ENCODE results near the gene P2RY11.
A peak's percentile ranks its signal among the peaks of the same experiment; 100 is the strongest.

Gene P2RY11, protein sequence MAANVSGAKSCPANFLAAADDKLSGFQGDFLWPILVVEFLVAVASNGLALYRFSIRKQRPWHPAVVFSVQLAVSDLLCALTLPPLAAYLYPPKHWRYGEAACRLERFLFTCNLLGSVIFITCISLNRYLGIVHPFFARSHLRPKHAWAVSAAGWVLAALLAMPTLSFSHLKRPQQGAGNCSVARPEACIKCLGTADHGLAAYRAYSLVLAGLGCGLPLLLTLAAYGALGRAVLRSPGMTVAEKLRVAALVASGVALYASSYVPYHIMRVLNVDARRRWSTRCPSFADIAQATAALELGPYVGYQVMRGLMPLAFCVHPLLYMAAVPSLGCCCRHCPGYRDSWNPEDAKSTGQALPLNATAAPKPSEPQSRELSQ
- total RNA-seq: 10.9 to 12.2 reads per million in 2 donors

DNA sequence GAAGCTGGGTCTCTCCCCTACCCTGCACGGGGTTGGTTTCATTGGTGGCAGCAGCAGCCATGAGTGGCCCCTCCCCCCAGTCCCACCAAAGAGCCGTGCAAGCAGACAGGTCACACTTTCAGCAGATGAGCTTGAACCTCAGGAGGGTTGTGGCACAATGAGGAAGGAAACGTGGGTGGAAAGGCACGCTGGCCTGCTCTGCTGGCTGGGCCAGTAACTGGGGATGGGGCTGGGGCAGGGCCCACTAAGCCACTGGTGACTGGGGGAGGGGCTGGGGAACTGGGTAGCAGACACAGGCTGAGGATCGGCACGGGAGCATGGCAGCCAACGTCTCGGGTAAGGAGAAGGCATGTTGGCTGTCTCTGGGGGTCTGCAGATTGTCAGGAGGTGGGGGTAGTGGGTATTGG, at the start of gene P2RY11:
P2RY11 (plus strand) TSS at position 289 of the 407 bp plus-strand sequence; CDS start at position 318, 29 bp downstream.
- no peak for DNase-seq

DNA sequence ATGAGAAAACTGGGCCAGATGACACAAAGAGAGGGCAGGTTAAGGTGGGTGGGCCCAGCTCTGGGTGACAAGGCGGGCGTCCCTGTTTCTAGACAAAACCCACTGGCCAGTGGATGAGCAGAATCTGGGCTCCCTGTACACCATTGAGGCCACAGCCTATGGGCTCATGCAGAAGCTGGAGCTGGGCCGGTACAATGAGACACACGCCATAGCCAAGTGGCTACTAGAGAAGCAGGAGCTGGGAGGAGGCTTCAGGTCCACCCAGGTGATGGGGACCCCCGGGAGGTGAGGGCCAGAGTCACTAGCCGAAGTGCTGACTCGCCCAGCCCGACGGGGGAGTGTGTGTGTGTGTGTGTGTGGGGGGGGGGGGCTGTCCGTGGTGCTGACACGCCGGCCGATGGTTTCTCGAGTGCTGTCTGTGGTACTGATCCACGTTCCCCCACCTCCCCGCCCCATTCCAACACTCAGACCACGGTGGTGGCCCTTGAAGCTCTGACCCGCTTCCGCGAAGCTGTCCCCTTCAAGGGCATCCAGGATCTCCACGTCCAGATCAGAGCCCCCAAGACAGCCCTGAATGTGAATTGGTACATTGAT, 49.7 kb upstream of the P2RY11 start:
- no peak for DNase-seq

DNA sequence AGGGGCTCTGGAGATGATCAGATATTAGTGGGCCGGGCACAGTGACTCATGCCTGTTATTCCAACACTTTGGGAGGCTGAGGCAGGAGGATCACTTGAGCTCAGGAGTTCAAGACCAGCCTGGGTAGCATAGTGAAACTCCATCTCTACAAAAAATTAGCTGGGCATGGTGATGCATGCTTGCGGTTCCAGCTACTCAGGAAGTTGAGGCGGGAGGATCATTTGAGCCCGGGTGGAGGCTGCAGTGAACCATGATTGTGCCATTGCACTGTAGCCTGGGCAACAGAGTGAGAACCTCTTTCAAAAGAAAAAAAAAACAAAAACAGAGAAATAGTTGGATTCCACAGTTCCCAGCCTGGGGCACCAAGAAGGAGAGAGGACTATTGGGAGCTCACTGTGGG, 43.3 kb upstream of the P2RY11 start:
- DNase-seq: no peak

DNA sequence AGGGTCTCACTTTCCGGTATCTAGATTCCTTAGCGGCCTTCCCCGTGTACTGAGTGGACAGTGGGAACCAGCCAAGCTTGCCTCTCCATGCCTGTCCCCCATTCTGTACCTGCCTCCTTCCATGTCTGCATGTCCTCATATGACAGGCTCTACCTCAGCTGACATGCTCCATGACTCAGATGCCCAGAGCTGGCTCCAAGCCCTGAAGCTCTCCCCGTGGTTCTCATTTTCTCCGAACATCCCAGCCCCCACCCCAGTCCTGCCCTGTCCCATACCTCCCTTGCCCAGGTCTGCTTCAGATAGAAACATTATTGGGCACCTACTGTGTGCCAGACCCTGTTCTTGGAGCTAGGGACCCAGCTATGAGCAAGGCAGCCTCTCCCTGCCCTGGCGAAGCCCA, 42.4 kb upstream of the P2RY11 start:
- no peak for DNase-seq

DNA sequence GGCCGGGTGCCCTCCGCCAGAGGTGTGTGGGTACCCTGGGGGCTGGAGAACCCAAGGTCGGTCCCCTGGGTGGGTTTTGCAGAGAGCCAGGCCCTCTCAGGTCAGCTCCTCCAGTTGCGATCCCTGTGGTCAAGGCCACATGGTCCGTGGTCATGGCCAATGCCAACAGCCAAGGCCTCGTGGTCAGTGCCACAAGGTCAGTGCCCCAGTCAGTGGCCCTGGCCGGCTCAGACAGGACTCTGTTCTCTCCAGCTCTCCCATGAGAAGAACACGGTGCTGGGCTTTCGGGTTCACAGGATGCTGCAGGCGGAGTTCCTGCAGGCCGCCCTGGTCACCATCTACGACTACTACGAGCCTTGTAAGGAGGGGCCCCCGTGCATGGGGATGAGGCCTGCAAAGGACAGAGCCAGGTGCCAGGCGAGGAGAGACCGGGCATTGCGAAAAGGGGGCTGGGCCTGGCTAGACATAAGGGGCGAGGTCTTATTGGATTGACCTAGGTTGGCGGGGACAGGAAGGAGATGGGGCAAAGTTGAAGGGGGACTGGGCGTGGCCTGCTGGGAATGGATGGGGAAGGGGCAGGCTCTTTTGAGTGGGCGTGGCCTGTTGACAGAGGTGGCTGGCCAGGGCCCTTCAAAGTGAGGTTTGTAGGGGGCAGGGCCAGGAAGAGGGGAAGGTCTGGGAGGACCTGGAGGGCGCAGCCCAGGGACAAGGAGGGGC, 40.6 kb upstream of the P2RY11 start:
- no peak for DNase-seq

DNA sequence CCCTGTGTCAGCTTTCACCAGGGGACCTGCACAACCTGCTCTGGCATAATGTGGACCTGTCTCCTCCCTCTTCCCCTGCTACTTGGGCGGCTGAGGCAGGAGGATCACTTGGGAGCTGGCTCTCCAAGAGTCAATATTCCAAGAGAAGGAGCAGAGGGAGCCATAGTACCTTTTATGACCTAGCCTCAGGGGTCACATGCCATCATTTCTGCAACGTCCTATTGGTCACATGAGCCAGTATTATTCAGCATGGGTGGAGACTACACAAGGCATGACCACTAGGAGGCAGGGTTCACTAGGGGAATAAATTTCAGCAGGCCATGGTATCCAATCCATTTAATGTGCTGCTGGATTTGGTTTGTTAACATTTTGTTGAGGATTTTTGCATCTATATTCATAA, 37.3 kb upstream of the P2RY11 start:
- DNase-seq: no peak

DNA sequence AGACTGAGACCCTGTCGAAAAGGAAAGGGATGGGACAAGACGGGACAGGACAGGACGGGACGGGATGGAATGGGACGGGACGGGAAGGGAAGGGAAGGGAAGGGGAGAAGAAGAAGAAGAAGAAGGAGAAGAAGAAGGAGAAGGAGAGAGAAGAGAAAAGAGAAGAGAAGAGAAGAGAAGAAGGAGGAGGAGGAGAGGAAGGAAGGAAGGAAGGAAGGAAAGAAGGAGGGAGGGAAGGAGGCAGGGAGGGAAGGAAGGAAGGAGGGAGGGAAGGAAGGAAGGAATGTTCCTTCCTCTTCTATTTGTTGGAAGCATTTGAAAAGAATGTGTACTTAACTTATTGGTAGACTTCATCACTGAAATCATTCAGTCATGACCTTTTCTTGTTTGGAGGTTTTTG, 35.0 kb upstream of the P2RY11 start:
- DNase-seq: no peak

DNA sequence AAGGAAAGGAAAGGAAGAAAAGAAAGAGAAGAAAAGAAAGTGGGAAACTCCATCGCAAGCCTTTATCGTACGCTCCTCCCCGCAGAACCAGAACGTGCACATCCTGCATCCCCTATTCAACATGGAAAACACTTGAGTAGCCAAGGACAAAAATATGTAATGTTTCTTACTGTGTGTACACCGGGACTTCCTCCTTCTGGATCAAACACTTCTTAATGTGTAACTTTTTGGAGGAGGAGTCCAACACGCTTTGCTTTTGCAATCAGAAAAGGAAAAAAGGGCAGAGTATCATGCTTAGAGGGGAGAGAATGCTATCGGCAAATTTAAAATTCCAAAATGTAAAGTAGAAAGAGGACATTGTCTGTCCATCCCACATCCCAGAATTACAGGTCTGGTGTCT, 33.2 kb upstream of the P2RY11 start:
- DNase-seq: no peak

DNA sequence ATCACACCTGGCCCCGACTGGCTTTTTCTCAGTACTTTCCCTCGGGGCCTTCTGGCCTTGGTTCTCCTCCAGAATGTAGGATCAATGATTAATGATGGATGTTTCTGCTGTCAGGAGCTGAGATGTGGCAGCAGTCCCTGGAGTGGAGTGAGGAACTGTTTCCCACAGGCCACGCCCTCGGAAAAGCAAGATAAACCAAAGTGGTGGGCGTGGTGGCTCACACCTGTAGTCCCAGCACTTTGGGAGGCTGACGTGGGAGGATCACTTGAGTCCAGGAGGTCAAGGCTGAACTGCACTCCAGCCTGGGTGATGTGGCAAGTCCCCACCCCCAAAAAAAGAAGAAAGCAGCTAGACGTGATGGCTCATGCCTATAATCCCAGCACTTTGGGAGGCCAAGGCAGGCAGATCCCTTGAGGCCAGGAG, 32.5 kb upstream of the P2RY11 start:
- DNase-seq: no peak

DNA sequence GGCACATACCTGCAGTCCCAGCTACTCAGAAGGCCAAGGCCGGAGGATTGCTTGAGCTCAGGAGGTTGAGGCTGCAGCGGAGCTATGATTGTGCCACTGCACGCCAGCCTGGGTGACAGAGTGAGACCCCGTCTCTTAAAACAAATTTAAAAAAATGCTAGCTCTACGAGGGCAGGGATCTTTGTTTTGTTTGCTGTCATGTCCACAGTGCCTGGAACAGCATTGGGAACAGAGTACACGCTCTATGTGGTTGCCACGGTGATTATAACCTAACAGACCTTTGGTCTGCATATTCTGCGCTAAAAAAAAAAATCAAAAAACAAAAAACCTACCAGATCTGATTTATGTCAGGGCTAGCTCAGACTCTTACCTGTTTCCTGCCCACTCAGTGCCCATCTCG, 27.6 kb upstream of the P2RY11 start:
- no peak for DNase-seq

DNA sequence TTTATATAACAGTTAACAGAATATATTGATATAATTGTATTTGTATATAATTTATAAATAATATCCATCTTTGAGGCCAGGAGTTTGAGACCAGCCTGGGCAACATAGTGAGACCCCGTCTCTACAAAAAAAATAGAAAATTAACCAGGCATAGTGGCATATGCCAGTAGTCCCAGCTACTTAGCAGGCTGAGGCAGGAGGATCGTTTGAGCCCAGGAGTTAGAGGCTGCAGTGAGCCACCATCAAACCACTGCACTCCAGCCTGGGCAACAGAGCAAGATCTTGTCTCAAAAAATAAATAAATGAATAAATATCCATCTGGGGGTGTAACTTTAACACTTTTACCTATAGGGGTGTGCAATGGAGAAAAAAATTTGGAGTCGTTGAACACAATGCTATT, 26.7 kb upstream of the P2RY11 start:
- DNase-seq: no peak

DNA sequence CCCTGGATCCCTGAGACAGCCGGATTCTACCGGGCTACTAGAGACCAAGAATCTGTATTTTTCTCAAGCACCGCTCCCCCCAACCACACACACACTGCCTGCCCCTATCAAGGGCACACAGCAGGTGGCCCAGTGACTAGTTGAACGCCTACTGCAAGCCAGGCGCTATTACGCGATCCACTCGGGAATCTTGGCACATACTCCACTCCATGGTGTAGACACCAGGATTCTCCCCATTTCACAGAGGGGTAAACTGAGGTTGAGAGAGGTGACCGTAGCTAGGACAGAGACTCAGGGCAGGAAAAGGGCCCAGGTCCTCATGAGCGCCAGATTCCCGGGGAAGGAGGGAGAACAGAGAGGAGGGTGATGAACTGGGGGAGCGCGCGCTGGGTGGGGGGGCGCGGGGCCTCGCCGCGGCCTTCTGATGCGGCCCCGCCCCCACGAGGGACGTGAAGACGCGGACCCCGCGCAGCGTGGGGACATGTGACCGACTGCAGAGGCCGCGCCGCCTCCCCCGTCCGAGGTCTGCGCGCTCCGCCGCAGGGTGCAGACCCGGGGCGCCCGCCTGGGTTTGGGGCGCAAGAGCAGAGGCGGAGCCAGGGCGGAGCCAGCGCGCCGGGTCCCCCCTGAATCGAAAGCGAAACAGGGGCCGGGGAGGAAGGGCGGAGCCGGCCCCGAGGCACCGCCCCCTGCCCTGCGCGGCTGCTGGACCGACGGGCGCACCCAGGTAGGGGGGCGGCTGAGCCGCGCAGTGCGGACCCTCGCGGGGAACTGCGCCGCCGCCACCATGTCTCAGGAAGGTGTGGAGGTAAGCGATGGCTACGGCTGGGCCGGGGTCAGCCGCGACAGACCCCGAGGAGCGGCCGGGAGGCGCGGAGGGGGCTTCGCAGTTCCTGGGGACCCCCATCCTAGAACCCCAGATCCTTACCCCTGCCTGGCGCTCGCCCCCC, 25.6 kb upstream of the P2RY11 start, which contains the start of gene SHFL:
SHFL (plus strand) TSS at position 677 of the 950 bp plus-strand sequence; CDS start at position 788, 111 bp downstream.
- peak; percentile 76 for DNase-seq

DNA sequence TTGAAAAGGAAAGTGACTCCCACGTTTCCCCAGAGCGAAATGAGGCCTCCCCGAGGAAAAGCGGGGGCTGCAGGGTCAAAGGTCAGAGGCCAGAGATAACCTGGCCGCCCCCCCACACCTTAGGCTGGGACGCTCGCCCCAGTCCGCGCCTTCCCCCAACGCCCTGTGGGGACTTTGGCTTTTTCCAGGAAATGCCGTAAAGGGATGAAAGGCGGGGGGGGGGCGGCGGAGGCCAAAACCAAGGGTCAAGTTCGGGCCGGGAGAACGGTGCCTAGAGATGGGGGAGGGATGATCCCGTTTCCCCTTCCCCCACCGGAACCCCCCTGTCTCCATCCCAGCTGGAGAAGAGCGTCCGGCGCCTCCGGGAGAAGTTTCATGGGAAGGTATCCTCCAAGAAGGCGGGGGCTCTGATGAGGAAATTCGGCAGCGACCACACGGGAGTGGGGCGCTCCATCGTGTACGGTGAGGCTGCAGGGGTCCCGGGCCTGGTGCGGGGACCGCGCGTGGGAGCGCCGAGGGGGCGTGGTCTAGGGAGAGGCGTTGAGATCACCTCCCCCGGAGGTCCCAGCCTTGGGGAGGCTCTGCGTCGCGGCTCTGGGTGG, 24.8 kb upstream of the P2RY11 start:
- DNase-seq: no peak

DNA sequence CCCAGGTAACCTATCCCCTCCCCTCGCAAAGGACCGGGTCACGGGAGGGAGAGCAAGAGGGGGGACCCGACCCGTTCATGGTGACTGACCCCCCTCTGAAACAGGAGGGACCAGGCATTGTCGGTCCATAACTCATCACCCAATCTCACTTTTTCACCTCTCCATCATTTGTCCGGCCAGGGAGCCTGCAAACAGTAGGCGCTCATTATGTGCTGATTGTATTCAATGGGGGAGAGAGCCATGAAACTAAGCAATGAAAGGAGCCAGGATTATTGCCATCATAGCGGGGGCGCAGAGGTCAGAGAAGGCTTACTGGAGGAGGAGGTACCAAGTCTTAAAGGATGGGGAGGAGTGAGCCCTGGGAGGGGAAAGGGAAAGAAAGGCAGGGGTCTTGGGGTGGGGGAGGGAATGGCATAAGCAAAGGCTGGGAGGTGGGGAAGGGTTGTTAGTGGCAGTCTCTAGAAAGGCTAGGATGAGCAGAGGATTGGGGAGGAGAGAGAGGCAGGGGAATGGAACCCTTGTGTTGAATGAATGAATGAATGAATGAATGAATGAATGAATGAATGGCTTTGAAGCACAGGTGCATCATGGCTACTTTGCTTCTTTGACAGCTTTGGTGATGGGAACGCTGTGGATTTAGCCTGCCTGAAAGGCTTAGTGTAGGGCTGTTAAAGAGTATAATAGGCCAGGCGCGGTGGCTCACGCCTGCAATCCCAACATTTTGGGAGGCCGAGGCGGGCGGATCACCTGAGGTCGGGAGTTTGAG, 24.0 kb upstream of the P2RY11 start:
- DNase-seq: no peak

DNA sequence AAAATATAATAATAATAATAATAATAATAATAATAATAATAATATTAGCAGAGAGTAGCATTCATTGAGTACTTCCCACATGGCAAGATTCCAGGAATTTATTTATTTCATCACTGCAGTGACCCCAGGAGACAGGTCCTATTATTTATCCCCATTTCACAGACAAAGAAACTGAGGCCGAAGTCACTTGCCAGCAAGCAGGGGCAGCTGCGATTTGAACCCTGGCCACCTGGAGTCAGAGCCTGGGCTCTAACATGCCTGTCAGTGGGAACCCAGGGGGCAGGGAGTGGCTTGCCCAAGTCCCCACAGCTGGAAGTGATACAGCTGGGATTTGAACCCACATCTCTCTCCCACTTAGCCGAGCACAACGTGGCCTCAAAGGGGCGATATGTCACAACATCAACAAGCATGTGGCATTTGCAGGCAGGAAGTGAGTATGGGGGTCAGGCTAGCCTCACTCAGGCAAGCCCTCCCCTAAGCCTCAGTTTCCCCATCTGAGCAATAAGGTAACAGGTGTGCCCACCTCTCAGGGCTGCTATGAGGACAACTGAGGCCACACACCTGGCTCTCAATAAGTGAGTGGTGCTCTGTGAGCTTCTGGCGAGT, 22.4 kb upstream of the P2RY11 start:
- DNase-seq: no peak

DNA sequence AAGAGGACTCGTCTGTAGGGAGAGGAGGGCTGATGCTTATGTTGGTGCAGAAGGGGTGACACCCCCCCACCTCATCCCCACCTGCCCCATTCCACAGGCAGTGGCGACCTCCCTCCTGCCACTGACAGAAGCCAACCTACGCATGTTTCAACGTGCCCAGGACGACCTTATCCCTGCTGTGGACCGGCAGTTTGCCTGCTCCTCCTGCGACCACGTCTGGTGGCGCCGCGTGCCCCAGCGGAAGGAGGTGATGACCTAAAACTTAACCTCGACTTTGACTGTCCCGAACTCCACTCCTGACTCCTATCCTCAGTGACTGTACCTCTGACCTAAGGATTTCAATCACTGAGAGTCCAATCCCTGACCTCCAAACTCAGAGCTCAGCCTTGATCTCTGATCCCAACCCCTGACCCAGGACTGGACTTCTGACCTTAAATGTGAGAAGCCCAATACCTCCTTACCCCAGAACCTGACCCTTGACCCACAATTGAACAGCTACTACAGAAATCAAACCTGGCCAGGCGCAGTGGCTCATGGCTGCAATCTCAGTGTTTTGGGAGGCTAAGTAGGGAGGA, 21.6 kb upstream of the P2RY11 start:
- no peak for DNase-seq

DNA sequence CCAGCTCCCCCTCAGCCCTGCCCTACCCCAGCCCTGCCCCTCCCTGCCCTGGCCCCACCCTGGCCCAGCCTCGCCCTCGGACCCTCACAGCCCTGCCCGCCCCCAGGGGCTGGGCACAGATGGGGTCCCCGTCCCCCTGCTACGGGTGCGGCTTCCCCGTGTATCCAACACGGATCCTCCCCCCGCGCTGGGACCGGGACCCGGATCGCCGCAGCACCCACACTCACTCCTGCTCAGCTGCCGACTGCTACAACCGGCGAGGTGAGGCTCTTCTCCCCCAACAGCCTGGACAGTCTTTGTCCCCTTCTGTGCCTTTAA, 20.2 kb upstream of the P2RY11 start:
- no peak for DNase-seq

DNA sequence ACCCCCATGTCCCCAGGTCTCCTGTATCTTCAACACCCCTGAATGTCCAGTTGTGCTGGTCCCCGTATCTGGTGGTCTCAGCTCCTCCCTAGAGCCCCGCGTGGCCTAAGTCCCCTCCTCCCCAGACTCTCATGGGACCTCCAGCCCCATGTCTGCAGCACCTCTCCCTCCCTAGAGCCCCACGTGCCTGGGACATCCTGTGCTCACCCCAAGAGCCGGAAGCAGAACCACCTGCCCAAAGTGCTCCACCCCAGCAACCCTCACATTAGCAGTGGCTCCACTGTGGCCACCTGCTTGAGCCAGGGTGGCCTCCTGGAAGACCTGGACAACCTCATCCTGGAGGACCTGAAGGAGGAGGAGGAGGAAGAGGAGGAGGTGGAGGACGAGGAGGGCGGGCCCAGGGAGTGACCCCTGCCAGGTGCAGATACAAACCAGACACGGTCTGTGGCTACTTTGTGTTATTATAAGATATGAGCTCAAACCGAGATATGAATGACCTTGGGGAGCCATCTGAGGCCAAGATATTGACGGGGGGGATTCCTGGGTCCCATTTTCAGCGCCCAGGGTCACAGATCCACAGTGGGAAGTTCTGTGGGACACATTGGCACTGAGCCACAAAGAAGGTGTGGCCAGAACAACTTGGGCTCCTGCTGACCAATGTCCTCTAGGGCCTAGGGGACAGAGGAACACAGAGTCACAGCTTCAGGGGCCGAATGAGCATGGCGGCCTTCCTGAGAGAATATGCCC, 19.4 kb upstream of the P2RY11 start:
- DNase-seq: no peak

DNA sequence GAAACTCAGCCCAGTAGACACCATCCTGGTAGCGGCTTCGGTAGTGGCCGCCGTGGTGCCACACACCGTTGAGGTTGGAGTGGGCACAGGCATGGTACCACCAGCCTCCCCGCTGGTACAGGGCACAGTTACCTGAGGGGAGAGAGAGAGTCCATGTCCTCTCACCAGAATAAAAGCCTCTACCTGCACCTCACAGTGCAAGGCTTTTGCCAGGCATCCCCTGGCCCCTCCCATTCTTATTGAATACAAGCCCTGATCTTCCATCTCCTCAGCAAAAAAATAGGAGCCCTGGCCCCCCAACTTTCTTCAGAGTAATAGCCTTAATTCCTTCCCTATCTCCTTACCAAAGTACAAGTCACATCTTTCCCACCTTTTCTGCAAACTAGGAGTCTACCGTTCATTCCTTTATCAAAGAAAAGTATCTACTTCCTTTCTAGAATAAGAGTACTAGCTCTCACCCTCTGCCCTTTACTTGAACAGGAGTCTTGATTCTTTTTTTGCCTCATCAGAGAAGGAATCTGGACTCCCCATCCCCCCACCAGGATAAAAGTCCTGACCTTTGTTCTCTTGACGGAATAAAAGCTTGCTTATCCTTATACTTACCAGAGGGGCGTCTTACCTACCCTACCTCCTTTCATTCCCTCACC, 18.7 kb upstream of the P2RY11 start:
- DNase-seq: no peak
